ENCODE data around the gene SPAG17.

Gene SPAG17

DNA sequence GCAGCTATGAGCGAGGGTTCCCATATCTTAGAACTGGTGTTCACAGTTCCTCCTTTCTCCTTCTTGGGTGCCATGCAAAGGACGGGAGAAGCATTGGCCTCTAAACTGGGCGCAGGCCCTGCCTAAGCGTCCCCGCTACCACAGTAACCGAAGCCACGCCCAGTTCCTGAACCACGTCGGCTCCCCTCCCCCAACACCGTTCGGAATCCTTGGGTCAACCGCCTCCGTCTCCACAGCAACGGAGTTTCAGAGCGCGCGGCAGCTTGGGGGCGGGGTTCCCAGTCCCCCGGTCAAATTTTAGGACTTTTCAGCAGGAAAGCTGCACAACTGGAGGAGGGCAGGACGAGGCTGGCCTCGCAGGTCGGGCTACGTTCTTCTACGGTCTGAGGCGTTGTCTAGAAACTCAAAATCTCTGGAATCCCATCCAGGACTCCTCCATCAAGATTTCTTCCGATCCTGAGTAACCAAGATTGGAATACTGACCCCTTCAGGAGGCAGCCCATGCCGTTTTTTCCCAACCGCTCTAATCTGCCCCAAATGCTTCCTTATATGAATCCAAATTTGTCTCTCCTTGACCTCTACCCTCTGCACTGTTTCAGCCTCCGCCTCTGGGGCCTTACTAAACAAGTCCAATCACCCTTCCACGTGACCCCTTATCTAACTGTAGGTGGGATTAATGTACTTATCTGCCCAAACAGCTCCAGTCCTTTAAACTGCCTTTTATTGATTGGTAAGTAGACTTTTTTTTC, at the start of gene SPAG17:
SPAG17 (minus strand) TSS at position 145 of the 749 bp plus-strand sequence; CDS start at position 74, 71 bp downstream.
- peak; percentile 92 for DNase-seq
- in situ Hi-C loops (cut with HindIII; ENCODE audit: low pct_ligation_motif_present, low pct_unique_long_range_greater_than_20kb, low sequenced_read_pairs), result no loop called here

DNA sequence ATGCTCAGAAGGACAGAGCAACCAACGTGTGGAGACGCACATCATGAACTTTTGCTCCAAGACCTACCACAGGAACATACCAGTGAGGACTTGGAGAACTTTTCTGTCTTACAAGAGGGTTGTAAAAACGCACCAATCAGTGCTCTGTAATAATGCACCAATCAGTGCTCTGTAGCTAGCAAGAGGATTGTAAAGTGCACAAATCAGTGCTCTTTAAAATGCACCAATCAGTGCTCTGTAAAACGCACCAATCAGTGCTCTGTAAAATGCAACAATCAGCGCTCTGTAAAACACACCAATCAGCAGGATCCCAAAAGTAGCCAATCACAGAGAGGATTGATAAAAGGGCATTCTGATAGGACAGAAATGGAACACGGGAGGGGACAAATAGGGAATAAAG, 40.4 kb upstream of the SPAG17 start:
- no peak for DNase-seq
- in situ Hi-C loops (cut with HindIII; ENCODE audit: low pct_ligation_motif_present, low pct_unique_long_range_greater_than_20kb, low sequenced_read_pairs), result loop anchor here (25.0 kb wide), 1 partner anchor 88 kb away; no protein-coding TSS in a partner anchor

DNA sequence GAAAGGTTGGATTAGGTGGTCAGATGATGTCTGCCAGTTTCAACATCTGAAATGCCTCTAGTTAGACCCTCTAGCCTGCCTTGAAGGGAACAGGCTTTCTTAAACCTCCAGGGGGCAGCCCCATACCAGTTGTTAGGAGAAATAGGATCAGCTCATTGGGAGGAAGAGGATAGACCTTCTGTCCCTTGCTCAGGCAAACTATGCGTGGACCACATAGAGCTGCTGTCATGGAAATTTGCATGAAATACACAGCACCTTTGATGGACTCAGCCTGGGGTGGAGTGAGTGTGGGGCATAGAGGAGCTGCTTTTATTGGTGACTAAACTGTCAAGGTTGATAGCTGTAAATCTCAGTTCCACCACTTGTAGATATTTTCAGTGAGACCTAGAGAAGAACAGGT, 38.4 kb upstream of the SPAG17 start:
- peak; percentile 6 for DNase-seq
- in situ Hi-C loops (cut with HindIII; ENCODE audit: low pct_ligation_motif_present, low pct_unique_long_range_greater_than_20kb, low sequenced_read_pairs), result no loop called here

DNA sequence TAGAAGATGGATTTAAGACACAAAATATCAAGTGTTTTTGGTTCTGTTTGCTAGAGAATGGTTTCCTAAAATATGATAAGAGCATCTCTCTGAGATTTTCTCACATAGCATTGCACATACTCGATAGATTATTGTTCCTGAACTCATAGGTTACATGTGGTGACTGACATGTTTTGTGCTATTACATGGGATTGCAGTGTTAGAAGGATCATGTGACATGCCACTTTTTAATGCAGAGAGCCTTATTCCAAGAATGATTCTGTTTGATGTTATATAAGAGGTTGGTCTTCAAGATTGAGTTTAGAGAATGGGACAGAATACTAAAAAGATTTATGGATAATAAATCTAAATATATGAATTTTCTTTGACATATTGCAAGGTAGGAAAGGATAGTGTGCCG, 34.4 kb upstream of the SPAG17 start:
- in situ Hi-C loops (cut with HindIII; ENCODE audit: low pct_ligation_motif_present, low pct_unique_long_range_greater_than_20kb, low sequenced_read_pairs), result no loop called here
- DNase-seq, result no peak

DNA sequence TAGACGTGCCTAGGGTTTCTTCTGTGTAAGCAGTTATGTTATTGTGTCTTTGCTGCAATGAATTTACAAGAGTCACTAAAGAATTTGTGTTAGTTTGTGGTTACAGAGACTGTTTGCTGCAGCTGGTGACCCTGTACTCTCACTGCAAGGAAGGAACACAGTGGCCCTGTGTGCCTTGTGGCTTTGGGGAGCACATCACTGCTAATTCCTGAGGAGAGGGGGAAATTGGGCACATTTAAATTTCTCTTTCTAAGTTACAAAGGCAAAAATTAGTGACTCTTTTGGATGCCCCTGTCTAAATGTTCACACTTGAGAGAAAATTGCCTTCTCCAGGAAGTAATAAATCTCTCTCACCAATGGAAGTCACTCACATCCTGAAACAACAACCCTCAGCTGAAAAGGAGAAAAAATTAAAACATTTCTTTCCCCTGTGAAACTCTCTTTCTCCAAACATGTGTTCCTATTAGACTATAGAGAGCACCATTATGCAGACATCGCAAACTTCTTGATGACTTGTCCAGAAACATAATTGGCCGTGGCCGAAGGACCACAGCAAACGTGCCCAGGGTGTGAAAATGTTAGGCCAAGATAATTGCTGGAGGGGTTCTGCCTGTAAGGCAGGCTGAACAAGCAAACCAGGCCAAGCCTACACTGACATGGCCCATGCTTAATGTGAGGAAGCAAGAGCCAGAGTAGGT, 32.3 kb upstream of the SPAG17 start:
- in situ Hi-C loops (cut with HindIII; ENCODE audit: low pct_ligation_motif_present, low pct_unique_long_range_greater_than_20kb, low sequenced_read_pairs), result no loop called here
- no peak for DNase-seq

DNA sequence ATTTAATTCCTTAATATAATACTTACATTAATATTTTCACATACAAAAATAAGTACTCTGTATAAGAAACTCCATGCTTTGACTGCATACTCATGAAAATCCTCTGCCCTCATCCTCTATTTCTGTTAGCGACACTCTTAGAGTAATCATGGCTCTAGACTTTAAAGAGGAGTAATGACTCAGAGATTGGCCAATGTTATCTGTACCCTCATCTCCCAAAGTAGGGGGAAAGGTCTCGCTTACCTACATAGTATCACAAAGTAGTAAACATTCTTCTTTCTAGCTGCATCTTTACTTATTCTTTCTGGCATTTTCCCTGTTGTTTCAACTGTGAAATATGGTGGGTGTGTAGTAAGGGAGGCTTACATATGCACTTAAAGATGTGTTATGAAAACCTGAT, 29.8 kb upstream of the SPAG17 start:
- no peak for DNase-seq
- in situ Hi-C loops (cut with HindIII; ENCODE audit: low pct_ligation_motif_present, low pct_unique_long_range_greater_than_20kb, low sequenced_read_pairs), result no loop called here

DNA sequence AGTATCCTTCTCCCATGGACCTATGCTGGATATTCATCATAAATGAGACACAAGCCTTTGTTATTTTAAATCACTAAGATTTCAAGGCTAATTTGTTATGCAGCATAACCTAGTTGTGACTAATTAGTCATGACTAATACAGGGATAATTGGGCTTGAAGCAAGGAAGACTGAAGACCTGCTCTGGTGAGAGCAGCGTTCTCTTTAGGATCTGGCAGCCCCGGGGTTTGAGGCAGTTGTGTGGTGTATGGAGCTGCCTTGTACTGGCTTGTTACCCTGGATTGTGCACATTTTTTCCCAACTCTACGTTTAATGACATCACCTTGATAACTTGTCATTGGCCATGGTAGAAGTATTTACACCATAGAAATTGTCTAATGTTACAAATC, 25.7 kb upstream of the SPAG17 start:
- DNase-seq, result no peak
- in situ Hi-C loops (cut with HindIII; ENCODE audit: low pct_ligation_motif_present, low pct_unique_long_range_greater_than_20kb, low sequenced_read_pairs), result no loop called here

DNA sequence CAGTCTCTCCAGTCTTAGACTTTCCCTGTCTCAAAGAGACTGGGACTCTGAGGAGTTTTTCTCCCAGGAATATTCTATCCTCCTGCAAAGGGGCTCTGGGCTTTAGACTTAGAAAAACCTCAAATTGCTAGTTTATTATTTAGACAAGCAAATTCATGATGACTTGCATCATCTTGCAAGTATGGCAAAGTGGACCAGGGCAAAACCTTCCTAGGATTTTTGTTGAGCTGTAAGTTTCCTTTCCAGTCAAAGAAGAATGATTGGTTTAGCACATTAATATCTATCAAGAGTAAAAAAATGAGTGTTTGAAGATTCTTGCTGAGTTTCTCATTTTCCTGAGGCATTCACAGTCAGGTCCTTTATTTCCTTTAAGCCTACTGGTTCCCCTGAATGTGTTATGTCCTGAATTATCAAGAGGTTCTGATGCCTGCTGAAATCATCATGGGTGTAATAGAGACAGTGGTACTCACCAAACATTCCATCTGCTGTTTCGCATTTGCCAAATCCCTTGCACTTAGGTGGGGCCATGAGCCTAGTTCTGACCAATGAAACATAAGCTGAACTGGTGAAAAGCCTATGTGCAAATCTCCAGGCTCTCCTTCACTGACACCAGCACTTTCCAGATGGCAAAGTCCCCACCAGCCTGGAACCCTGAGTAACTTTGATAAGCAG, 25.2 kb upstream of the SPAG17 start:
- in situ Hi-C loops (cut with HindIII; ENCODE audit: low pct_ligation_motif_present, low pct_unique_long_range_greater_than_20kb, low sequenced_read_pairs), result no loop called here
- no peak for DNase-seq

DNA sequence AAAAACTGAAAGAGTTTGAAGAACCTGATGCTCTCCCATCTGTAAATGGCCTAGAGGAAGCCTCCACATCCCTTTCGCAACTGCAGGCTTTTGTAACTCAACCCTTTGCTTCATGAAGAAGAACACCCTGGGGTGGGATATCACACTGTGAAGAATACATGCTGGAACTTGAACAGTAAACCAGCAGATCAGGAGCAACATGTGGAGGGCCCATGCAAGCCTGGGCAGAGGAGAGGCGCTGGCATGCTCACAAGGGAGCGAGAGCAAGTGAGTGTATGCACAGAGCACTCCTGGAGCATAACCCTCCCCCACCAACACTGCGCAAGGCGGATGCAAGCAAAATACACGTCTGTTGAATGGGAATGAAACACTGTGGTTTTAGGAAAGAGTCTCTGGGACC, 24.6 kb upstream of the SPAG17 start:
- DNase-seq, result no peak
- in situ Hi-C loops (cut with HindIII; ENCODE audit: low pct_ligation_motif_present, low pct_unique_long_range_greater_than_20kb, low sequenced_read_pairs), result no loop called here

DNA sequence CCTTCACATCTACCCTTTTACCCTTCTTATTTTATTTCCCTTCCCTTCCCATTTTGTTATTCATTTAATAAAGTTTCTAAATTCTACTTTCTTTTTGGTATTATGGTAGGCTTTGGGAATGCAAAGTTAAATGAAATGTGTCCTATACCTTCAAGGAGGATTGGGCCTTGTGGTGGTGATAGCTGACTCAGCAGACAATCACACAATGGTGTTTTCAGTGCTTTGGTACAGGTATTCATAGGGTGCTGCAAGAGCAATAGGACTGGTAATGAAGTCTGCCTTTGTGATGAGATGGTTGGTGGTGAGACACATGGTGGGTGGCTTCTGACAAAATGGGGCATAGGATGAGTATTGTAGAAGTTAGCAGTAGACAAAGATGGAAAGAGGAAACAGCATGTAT, 21.9 kb upstream of the SPAG17 start:
- no peak for DNase-seq
- in situ Hi-C loops (cut with HindIII; ENCODE audit: low pct_ligation_motif_present, low pct_unique_long_range_greater_than_20kb, low sequenced_read_pairs), result no loop called here

DNA sequence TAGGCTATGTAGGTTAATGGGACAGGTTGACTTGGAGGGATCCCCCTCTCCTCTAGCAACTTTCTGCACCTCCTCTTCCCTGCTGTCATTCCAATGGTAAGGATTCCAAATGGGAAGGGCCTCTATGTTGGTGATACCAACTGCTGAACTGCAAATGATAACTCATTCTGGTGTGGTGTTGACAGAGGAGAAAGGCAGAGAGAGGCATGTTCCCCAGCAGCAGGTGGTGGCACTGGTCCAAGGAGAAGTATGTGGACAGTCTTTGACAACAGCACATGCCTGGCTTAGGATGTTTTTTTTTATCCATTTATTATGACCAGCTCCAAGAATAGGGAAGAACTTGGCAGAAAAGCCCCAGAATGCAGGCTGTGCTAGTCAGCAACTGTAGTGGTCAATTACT, 19.6 kb upstream of the SPAG17 start:
- DNase-seq, result no peak
- in situ Hi-C loops (cut with HindIII; ENCODE audit: low pct_ligation_motif_present, low pct_unique_long_range_greater_than_20kb, low sequenced_read_pairs), result no loop called here

DNA sequence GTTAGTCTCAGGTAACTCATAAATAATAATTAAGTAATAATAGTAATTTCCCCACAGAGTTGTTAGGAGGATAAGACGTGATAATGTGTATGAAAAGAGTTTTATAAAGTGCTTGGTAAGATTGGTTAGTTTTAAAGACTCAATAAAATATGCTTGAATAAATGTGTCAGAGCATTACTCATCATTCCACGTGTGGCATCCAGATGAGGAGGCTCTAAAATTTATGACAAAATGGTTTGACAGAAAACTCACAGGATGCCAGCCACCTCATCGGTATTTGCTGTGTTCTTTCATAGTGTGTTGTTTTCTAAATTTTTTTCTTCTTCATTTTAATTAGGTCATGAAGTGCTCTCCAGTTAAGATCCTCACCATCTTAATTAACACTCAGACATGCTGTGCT, 19.1 kb upstream of the SPAG17 start:
- no peak for DNase-seq
- in situ Hi-C loops (cut with HindIII; ENCODE audit: low pct_ligation_motif_present, low pct_unique_long_range_greater_than_20kb, low sequenced_read_pairs), result no loop called here

DNA sequence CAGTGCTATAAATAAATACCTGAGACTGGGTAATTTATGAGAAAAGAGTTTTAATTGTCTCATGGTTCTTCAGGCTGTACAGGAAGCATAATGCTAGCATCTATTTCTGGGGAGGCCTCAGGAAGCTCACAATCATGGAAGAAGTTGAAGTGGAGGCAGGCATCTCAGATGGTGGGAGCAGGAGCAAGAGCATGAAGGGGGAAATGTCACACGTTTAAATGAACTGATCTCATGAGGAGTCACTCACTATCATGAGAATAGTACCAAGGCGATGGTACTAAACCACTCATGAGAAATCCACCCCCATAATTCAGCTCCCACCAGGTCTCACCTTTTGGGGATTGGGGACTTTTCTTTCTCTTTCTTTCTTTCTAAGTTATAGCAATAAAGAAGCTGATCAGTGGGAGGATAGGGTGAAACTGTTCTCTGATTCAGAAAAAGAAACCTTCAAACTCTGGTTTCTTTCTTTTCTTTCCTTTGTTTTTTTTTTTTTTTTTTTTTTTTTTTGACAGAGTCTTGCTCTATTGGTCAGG, 17.1 kb upstream of the SPAG17 start:
- DNase-seq, result no peak
- in situ Hi-C loops (cut with HindIII; ENCODE audit: low pct_ligation_motif_present, low pct_unique_long_range_greater_than_20kb, low sequenced_read_pairs), result no loop called here

DNA sequence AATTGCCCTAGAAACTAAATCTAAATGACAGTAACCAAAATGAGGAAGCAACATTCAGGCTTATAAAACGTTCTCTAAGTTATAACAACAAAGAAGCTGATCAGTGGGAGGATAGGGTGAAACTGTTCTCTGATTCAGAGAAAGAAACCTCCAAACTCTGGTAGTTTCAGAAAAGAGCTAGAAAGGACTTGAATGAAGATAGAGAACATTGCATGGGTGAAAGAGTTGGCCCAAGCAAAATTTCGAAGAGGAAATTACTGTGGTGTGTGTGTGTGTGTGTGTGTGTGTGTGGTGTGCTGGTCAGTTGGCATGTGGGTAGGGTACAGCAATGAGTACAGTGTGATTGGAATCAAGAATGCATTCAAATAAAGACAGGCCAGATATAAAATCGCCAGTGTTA, 16.5 kb upstream of the SPAG17 start:
- in situ Hi-C loops (cut with HindIII; ENCODE audit: low pct_ligation_motif_present, low pct_unique_long_range_greater_than_20kb, low sequenced_read_pairs), result no loop called here

DNA sequence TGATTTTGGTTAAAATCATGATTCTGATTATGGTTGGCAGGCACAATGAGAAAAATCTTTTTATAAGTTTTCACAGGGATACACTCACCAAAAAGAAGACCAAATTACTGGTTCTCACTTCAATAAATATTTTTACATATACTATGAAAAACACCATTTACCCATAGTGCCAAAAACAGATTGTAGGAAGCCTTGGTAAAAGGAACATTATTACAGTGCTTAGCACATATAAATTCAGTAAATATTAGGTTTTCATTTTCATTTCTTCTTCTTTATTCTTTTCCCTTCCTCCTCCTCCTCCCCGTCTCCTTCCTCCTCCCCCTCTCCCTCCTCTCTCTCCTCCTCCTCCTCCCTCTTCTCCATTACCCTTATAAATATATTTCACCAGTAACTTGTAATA, 15.8 kb upstream of the SPAG17 start:
- in situ Hi-C loops (cut with HindIII; ENCODE audit: low pct_ligation_motif_present, low pct_unique_long_range_greater_than_20kb, low sequenced_read_pairs), result no loop called here
- DNase-seq, result no peak

More for the DNA sequence above, 16.5 kb upstream of the SPAG17 start:
- no peak for DNase-seq

DNA sequence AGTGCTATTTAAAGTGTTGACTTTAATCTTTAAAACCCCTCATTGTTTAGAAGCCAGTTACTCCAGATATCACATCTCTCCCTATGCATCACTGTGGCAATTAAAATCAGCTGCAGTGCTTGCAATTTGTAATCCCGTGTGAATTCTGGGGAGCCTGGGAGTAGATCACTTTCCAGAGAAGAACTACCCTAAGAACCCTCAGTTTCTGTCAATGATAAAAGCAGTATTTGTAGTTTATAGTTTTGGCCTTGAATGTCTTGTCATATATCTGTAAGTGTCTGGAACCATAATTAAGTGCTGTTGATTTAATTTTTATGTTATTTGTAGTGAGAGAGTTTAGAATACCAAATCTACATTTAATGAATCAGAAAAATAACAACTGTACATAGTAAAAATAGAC, 5.5 kb upstream of the SPAG17 start:
- in situ Hi-C loops (cut with HindIII; ENCODE audit: low pct_ligation_motif_present, low pct_unique_long_range_greater_than_20kb, low sequenced_read_pairs), result no loop called here
- no peak for DNase-seq

DNA sequence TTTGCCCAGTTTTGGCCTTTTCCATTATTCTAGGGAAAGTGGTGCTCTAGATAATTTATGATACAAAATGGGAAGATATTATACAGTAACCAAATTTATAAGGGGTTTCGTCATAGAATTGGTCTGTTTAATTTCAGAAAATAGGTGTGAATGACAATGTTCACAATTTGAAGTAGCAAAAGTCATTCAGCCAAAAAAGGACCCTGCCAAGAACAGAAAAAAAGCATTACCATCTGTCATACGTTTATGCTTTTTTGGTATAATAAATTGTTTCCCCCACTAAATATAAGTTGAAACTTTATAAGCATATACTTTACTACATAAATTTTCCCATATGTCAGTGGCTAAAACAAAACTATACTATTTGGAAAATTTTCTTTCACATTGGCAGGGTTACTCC, 4.5 kb upstream of the SPAG17 start:
- in situ Hi-C loops (cut with HindIII; ENCODE audit: low pct_ligation_motif_present, low pct_unique_long_range_greater_than_20kb, low sequenced_read_pairs), result no loop called here
- DNase-seq, result no peak

DNA sequence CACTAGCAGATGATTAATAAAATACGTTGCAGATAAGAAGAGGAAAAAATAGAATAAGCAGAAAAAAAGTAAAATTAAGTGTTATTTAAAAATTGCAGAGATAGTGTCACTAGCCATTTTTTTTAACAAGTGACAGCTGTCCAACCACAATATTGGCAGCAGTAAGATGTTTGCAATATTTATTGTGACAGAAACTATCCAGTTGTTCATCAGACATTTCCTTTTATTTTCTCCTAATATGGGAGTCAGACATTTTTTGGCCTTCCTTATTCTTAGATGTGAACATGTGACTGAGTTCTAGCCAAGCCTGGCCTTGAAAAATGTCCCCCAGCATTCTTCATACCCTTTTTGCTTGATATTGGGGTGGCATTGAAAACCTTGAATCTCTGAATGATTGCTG, 3.4 kb upstream of the SPAG17 start:
- in situ Hi-C loops (cut with HindIII; ENCODE audit: low pct_ligation_motif_present, low pct_unique_long_range_greater_than_20kb, low sequenced_read_pairs), result no loop called here
- no peak for DNase-seq

DNA sequence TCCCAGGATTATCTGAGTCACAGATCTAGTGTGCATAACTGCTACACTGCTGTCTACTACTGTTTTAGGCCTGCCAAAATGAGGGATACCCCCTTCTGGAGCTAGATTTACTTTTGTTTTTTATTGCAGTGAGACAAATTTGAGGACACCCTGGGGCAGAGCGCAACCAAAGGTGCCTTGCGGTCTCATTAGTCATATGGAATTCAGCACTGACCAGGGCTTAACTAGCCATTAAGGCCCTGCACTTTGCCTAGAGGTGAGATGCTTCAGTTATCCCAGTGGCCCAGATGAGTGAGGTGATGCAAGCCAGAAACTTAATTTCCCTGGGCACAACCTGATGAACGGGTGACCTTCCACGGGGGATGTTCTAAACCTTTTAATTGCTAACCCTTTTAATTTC, 998 bp upstream of the SPAG17 start:
- in situ Hi-C loops (cut with HindIII; ENCODE audit: low pct_ligation_motif_present, low pct_unique_long_range_greater_than_20kb, low sequenced_read_pairs), result no loop called here
- no peak for DNase-seq

DNA sequence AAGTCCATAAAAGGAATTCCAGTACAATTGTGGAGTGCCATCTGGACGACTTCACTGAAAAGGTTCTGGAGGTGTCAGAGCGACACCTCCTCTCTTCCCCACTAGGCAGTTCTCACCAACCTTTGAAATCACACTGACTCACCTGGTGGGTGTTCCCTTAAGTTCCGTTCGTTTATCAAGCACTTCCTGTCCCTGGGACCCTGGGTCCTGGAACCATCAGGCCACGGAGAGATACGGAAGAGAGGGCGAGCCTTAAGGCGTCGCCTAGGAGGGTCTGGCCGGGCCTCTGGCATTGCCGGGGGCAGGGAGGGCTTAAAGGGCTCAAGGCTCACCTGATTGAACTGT, 317 bp downstream of the SPAG17 start:
- in situ Hi-C loops (cut with HindIII; ENCODE audit: low pct_ligation_motif_present, low pct_unique_long_range_greater_than_20kb, low sequenced_read_pairs), result no loop called here

More for the DNA sequence above, 317 bp downstream of the SPAG17 start:
- DNase-seq, result peak; percentile 66
